A673 (cell line): ENCODE results near the gene TMEM273. TPM values are rescaled to one million over a fixed set of nuclear protein-coding genes. Genes with fewer than 3 reads are reported as not detected.

Experiments
- BruUV-seq: library from RNA; stranded (reverse); fragments of 400-500 nt; replicated peaks from 2 replicates; lab custom pipeline; 2021; lab: Mats Ljungman, UMichigan
- CTCF ChIA-PET: fragments of 300-600 bp; sonication (Branson Sonifier 250); formaldehyde crosslinking; loops from one replicate; lab custom pipeline; 2022; ENCODE audit warnings: antibody characterized with exemption; lab: Charles Lee
- POLR2A ChIA-PET: fragments of 300-600 bp; sonication (Branson Sonifier 250); formaldehyde crosslinking; loops from one replicate; lab custom pipeline; 2022; ENCODE audit warnings: antibody characterized with exemption; ENCODE audit not compliant: low non-redundant PET; lab: Charles Lee
- DNase-seq: peaks from one replicate; pipeline ENCODE4 v3.0.0-alpha.2; 2015; ENCODE audit warnings: low spot score
- H3K27ac ChIP-seq: fragments of 200-600 bp; sonication (generic); 2 replicates; pipeline ENCODE4 v1.5.1; 2016; ENCODE audit warnings: mixed run types, low read depth, mild to moderate bottlenecking, mixed read lengths, antibody characterized with exemption, low read length; ENCODE audit not compliant: poor library complexity, severe bottlenecking
- H3K27me3 ChIP-seq: fragments of 200-600 bp; sonication (generic); replicated peaks from 2 replicates; pipeline ENCODE4 v1.6.1; 2017; ENCODE audit warnings: mixed run types, low read depth, mild to moderate bottlenecking, mixed read lengths, antibody characterized with exemption, low read length; ENCODE audit not compliant: insufficient read depth, poor library complexity
- H3K36me3 ChIP-seq: fragments of 200-600 bp; sonication (generic); 2 replicates; pipeline ENCODE4 v1.6.1; 2016; ENCODE audit warnings: mixed run types, mild to moderate bottlenecking, mixed read lengths, antibody characterized with exemption, low read length; ENCODE audit not compliant: insufficient read depth, poor library complexity, severe bottlenecking
- H3K4me1 ChIP-seq: fragments of 200-600 bp; sonication (generic); 2 replicates; pipeline ENCODE4 v1.6.1; 2017; ENCODE audit warnings: mixed run types, mild to moderate bottlenecking, mixed read lengths, antibody characterized with exemption, low read length; ENCODE audit not compliant: insufficient read depth, poor library complexity, severe bottlenecking
- H3K4me3 ChIP-seq: fragments of 200-600 bp; sonication (generic); 2 replicates; pipeline ENCODE4 v1.5.1; 2016; ENCODE audit warnings: low read depth, mixed run types, mild to moderate bottlenecking, mixed read lengths, low read length; ENCODE audit not compliant: poor library complexity, severe bottlenecking
- H3K9me3 ChIP-seq: fragments of 200-600 bp; sonication (generic); 2 replicates; pipeline ENCODE4 v1.6.1; 2016; ENCODE audit warnings: mixed run types, low read depth, mild to moderate bottlenecking, mixed read lengths, antibody characterized with exemption, low read length; ENCODE audit not compliant: poor library complexity, severe bottlenecking
- CTCF ChIP-seq: fragments of 300-800, 200-600 bp; sonication (generic); conservative IDR thresholded peaks from 2 replicates; pipeline ENCODE4 v1.5.1; 2017; ENCODE audit warnings: low read depth, mild to moderate bottlenecking, antibody characterized with exemption, low read length, moderate library complexity, mixed read lengths
- EZH2 ChIP-seq: fragments of 200-600 bp; sonication (generic); IDR thresholded peaks from 2 replicates; pipeline ENCODE4 v1.6.1; 2017; ENCODE audit warnings: borderline replicate concordance, low read depth, mild to moderate bottlenecking, mixed read lengths, antibody characterized with exemption, low read length; ENCODE audit not compliant: poor library complexity, severe bottlenecking
- intact Hi-C: fragments of 100-400 bp; cut with micrococcal nuclease; formaldehyde crosslinking; loops from one replicate; pipeline ENCODE4 v1.10.0; 2022; ENCODE audit not compliant: unreplicated experiment
- total RNA-seq: library from RNA; stranded (reverse); gene quantifications from 2 replicates; pipeline ENCODE4 v1.2.3, GENCODE V29; 2021

Gene TMEM273
- total RNA-seq, 1 experiment from 2014 or later, result not detected

GRCh38 chr10:49165821-49166483 lies 22.2 kb downstream of the TMEM273 start:
- POLR2A ChIA-PET, result no interaction called here
- DNase-seq, result no peak
- Histone ChIP-seq H3K4me3 (no peak overlapping the region), H3K4me1 (no peaks in the 10 kb centered on the region), H3K27ac (no peak overlapping the region), H3K36me3 (no peaks in the 10 kb centered on the region), H3K27me3 (no peaks in the 10 kb centered on the region), H3K9me3 (no peaks in the 10 kb centered on the region)
- TF ChIP-seq EZH2, result no peak
- TF ChIP-seq CTCF, result no peak
- no TSS peak for BruUV-seq
- CTCF ChIA-PET, result no interaction called here
- intact Hi-C loops, result loop anchor here (10.0 kb wide), 3 partner anchors 181 to 801 kb away; no protein-coding TSS in a partner anchor

GRCh38 chr10:49165259-49165658 lies 22.9 kb downstream of the TMEM273 start:
- no peak overlapping the region for H3K4me3 ChIP-seq
- TF ChIP-seq CTCF (no peak), EZH2 (no peak)
- intact Hi-C loops, result loop anchor here (10.0 kb wide), 3 partner anchors 180 to 800 kb away; no protein-coding TSS in a partner anchor
- no peaks in the 10 kb centered on the region for H3K36me3 ChIP-seq
- ChIA-PET POLR2A (no interaction called here), CTCF (no interaction called here)
- DNase-seq, result no peak
- BruUV-seq, result no TSS peak
- no peaks in the 10 kb centered on the region for H3K27me3 ChIP-seq
- no peaks in the 10 kb centered on the region for H3K4me1 ChIP-seq
- no peak overlapping the region for H3K27ac ChIP-seq
- H3K9me3 ChIP-seq, result no peaks in the 10 kb centered on the region

- POLR2A ChIA-PET, result no interaction called here
- BruUV-seq, result no TSS peak
Measured at GRCh38 chr10:49164559-49165188, 23.5 kb downstream of the TMEM273 start.

More at GRCh38 chr10:49164559-49165188, 23.5 kb downstream of the TMEM273 start:
- peak; percentile 70 for TF ChIP-seq CTCF
- TF ChIP-seq EZH2, result no peak
- CTCF ChIA-PET, result interaction anchor here (1.0 to 1.4 kb wide), 3 partner anchors 190 to 508 kb away, joined by 3 to 11 read pairs (median 4); no protein-coding TSS in a partner anchor
- H3K27ac ChIP-seq, result no peak overlapping the region
- H3K36me3 ChIP-seq, result no peaks in the 10 kb centered on the region
- DNase-seq, result peak; percentile 47
- H3K4me3 ChIP-seq, result no peak overlapping the region
- H3K4me1 ChIP-seq, result no peaks in the 10 kb centered on the region
- peaks cover 1% of the 10 kb centered on the region for H3K27me3 ChIP-seq
- intact Hi-C loops, result loop anchor here (1.0 to 10.0 kb wide), 4 partner anchors 180 to 800 kb away; no protein-coding TSS in a partner anchor
- H3K9me3 ChIP-seq, result no peaks in the 10 kb centered on the region
